ENCODE results near the gene SNRK. TPM values are rescaled to one million over a fixed set of nuclear protein-coding genes. Genes with fewer than 3 reads are reported as not detected.

The SNRK gene
- total and polyA plus RNA-seq, 2 of the 13 experiments (the other 11 are each of a cell fraction or from before 2014, with no cell fraction given): 11.4 to 16.1 TPM

DNA sequence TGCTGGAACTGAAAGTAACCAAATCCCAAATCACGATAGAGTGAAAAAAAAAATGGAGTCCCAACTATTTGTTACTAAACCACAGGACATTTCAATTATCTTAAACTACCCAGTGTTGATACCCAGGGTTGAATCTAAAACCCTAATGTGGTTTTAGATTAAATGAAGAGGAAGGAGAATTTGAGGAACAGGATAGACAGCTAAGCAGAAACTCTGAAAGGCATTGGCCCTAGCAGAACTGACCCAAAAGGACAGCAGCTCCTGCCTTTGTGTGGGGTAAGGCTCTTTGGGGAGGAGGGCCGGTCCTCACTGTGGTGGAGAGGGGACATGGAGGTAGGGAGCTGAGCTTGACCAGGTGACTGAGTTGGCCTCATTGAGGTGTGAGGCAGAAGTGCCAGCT lies 30.7 kb upstream of the SNRK start:
- 0% methylated on average over 2 of the region's 2 CpGs for WGBS (ENCODE audit: low lambda C conversion rate)
- ChIA-PET POLR2A (no interaction called here), CTCF (ENCODE audit: low intra/inter-chr PET ratio, low total read pairs) (no interaction called here)
- peaks cover 0 to 24% of the 10 kb centered on the region in 2 experiments; a peak in 2 of 5 replicates for H3K27me3 ChIP-seq (ENCODE audit: control insufficient read depth in 1 of 2, insufficient read depth in 2 of 2, low read length in 2 of 2)
- H3K27ac ChIP-seq (ENCODE audit: extremely low read length, insufficient read depth, low read length): no peak overlapping the region
- no peak overlapping the region for H3K9ac ChIP-seq (ENCODE audit: insufficient read depth, low read depth, low read length)
- no peaks in the 10 kb centered on the region for H3K36me3 ChIP-seq (replicated peaks in 1 of 2; ENCODE audit: control insufficient read depth in 1 of 2, insufficient read depth in 2 of 2, low read length in 2 of 2)
- no TSS peak for BruUV-seq (replicated peaks)
- FAIRE-seq (no peak), DNase-seq (ENCODE audit: low spot score) (no peak), ATAC-seq (no peak)
- no peak overlapping the region for H3K4me3 ChIP-seq (replicated peaks in 1 of 3; ENCODE audit: insufficient read depth in 1 of 3, low read depth in 2 of 3, low read length in 3 of 3)
- TF ChIP-seq FIP1L1 (IDR thresholded peaks at IDR 0.05; ENCODE audit: borderline replicate concordance, insufficient read depth, low read depth, low read length) (no peak), ZNF264 (CRISPR knock-in tag; IDR thresholded peaks at IDR 0.05) (no peak), ZNF567 (CRISPR knock-in tag; IDR thresholded peaks at IDR 0.05; ENCODE audit: borderline replicate concordance) (no peak), PITX1 (CRISPR knock-in tag; IDR thresholded peaks at IDR 0.05) (no peak), ZNF20 (CRISPR knock-in tag; IDR thresholded peaks at IDR 0.05) (no peak), NFE2 (CRISPR knock-in tag; IDR thresholded peaks at IDR 0.05) (no peak), KLF12 (CRISPR knock-in tag; IDR thresholded peaks at IDR 0.05; ENCODE audit: borderline replicate concordance) (no peak), ZFP91 (CRISPR knock-in tag; IDR thresholded peaks at IDR 0.05; ENCODE audit: borderline replicate concordance) (no peak)
- no peak overlapping the region for H3K4me2 ChIP-seq (ENCODE audit: low read depth, low read length)
- H2AFZ ChIP-seq (ENCODE audit: low read length): no peak overlapping the region
- H4K20me1 ChIP-seq (ENCODE audit: insufficient read depth, low read length): no peaks in the 10 kb centered on the region
- H3K4me1 ChIP-seq (ENCODE audit: insufficient read depth, low read length): peaks cover 10% of the 10 kb centered on the region
- H3K9me3 ChIP-seq (ENCODE audit: low read length): no peaks in the 10 kb centered on the region
- in situ Hi-C loops (cut with HindIII; ENCODE audit: extremely low pct_ligation_motif_present, low pct_unique_long_range_greater_than_20kb) (no loop called here), intact Hi-C loops (cut with micrococcal nuclease; ENCODE audit: unreplicated experiment) (no loop called here)
- no peaks in the 10 kb centered on the region for H3K79me2 ChIP-seq (ENCODE audit: insufficient read depth, low read length)

All from HepG2 (cell line).